Measurements from ENCODE around the gene STK38L. TPM values are rescaled to one million over a fixed set of nuclear protein-coding genes. Genes with fewer than 3 reads are reported as not detected.

STK38L gene
- polyA plus RNA-seq = 33.7 TPM
- long read RNA-seq, donor 1, full-length matches to known transcripts = 1 of 1 reads
- long read RNA-seq, donor 1, partial matches to known transcripts = 0 of 1 reads
- long read RNA-seq, donor 1, other reads (novel, unspliced or antisense) = 0 of 1 reads
- long read RNA-seq, donor 2, full-length matches to known transcripts = 4 of 18 reads
- long read RNA-seq, donor 2, partial matches to known transcripts = 14 of 18 reads
- long read RNA-seq, donor 2, other reads (novel, unspliced or antisense) = 0 of 18 reads
- long read RNA-seq, donor 3 = 0 reads
- long read RNA-seq, donor 4 = 0 reads
- long read RNA-seq, donor 5, full-length matches to known transcripts = 2 of 2 reads
- long read RNA-seq, donor 5, partial matches to known transcripts = 0 of 2 reads
- long read RNA-seq, donor 5, other reads (novel, unspliced or antisense) = 0 of 2 reads
- long read RNA-seq, donor 6, full-length matches to known transcripts = 2 of 2 reads
- long read RNA-seq, donor 6, partial matches to known transcripts = 0 of 2 reads
- long read RNA-seq, donor 6, other reads (novel, unspliced or antisense) = 0 of 2 reads
- long read RNA-seq, donor 7, partial matches to known transcripts = 0 of 2 reads
- long read RNA-seq, donor 7, other reads (novel, unspliced or antisense) = 0 of 2 reads
- long read RNA-seq, donor 8, partial matches to known transcripts = 0 of 2 reads
- long read RNA-seq, donor 8, other reads (novel, unspliced or antisense) = 0 of 2 reads
- long read RNA-seq, donor 9, full-length matches to known transcripts = 3 of 3 reads
- long read RNA-seq, donor 9, partial matches to known transcripts = 0 of 3 reads
- long read RNA-seq, donor 9, other reads (novel, unspliced or antisense) = 0 of 3 reads
- long read RNA-seq, donor 10, full-length matches to known transcripts = 3 of 11 reads
- long read RNA-seq, donor 10, partial matches to known transcripts = 8 of 11 reads
- long read RNA-seq, donor 10, other reads (novel, unspliced or antisense) = 0 of 11 reads
- long read RNA-seq, donor 11, full-length matches to known transcripts = 2 of 2 reads
- long read RNA-seq, donor 11, partial matches to known transcripts = 0 of 2 reads
- long read RNA-seq, donor 11, other reads (novel, unspliced or antisense) = 0 of 2 reads

- Histone ChIP-seq H3K27ac (ENCODE audit: low read length) (peak within 1 kb of the TSS; percentile 80), H3K27me3 (ENCODE audit: control insufficient read depth, insufficient read depth, low read length) (no peaks in the 10 kb centered on the region), H3K36me3 (ENCODE audit: control insufficient read depth, insufficient read depth, low read length) (no peaks in the 10 kb centered on the region), H3K9me3 (ENCODE audit: control insufficient read depth, low read depth, low read length) (peaks cover 5% of the 10 kb centered on the region), H3K4me1 (ENCODE audit: control insufficient read depth, insufficient read depth, low read length) (no peaks in the 10 kb centered on the region), H3K4me3 (ENCODE audit: low read length) (peak within 1 kb of the TSS; percentile 83)
- peak; percentile 98 for DNase-seq
- no CpG with 5 or more reads among the region's 69 CpGs for WGBS (ENCODE audit: insufficient coverage, low lambda C conversion rate)
These were observed at the start of gene STK38L for GRCh38 chr12:27243804-27244688. Gene STK38L (plus strand): TSS chr12:27244286. CDS start chr12:27297721, 53,435 bp downstream.

GRCh38 chr12:27194644-27195043 lies 49.4 kb upstream of the STK38L start:
- no peak for DNase-seq
- H3K27me3 ChIP-seq (ENCODE audit: control insufficient read depth, insufficient read depth, low read length) = no peaks in the 10 kb centered on the region
- no peaks in the 10 kb centered on the region for H3K9me3 ChIP-seq (ENCODE audit: control insufficient read depth, low read depth, low read length)
- no peaks in the 10 kb centered on the region for H3K36me3 ChIP-seq (ENCODE audit: control insufficient read depth, insufficient read depth, low read length)
- peaks cover 20% of the 10 kb centered on the region for H3K4me1 ChIP-seq (ENCODE audit: control insufficient read depth, insufficient read depth, low read length)
- no peak overlapping the region for H3K4me3 ChIP-seq (ENCODE audit: low read length)
- peak overlapping the region; percentile 67 for H3K27ac ChIP-seq (ENCODE audit: low read length)
- WGBS (ENCODE audit: insufficient coverage, low lambda C conversion rate) = 63% methylated on average over 2 of the region's 2 CpGs

GRCh38 chr12:27198036-27198435 lies 46.0 kb upstream of the STK38L start:
- no CpG with 5 or more reads among the region's 3 CpGs for WGBS (ENCODE audit: insufficient coverage, low lambda C conversion rate)

DNA sequence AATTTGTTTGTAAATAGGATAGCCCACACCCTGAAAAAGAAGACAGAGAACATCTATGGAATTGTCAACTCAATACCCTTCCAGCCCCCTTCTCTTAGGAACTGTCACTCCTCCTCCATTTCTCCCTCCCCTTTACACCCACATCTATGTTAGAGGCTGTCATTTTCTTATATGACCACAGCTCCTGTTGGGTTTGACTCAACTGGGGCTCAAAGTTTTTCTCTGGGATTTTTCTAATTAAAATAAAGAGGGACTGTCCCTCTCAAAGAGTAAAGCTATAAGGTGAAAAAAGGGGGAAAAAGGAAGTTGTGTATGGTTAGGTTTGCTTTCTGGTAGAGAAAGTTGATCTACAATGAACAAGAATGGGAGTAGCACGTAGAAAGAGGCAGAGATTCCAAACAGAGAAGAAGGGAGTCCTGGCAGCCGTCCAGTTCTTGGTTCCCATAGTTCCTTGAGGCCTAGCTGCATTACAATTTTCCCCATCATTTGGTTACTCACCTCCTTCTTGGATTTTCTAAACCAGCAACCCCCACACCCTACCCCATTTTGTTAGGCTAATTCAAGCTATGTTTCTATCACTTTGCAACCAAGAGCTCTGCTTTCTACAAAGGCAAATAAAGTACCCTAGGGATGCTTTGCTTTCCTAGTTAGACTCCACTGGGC lies 44.3 kb upstream of the STK38L start:
- Histone ChIP-seq H3K4me3 (ENCODE audit: low read length) (no peak overlapping the region), H3K27ac (ENCODE audit: low read length) (no peak overlapping the region), H3K36me3 (ENCODE audit: control insufficient read depth, insufficient read depth, low read length) (no peaks in the 10 kb centered on the region), H3K9me3 (ENCODE audit: control insufficient read depth, low read depth, low read length) (no peaks in the 10 kb centered on the region), H3K27me3 (ENCODE audit: control insufficient read depth, insufficient read depth, low read length) (no peaks in the 10 kb centered on the region), H3K4me1 (ENCODE audit: control insufficient read depth, insufficient read depth, low read length) (no peaks in the 10 kb centered on the region)
- WGBS (ENCODE audit: insufficient coverage, low lambda C conversion rate) = no CpG with 5 or more reads among the region's 2 CpGs
- no peak for DNase-seq

More at GRCh38 chr12:27198036-27198435, 46.0 kb upstream of the STK38L start:
- no peak for DNase-seq
- Histone ChIP-seq H3K9me3 (ENCODE audit: control insufficient read depth, low read depth, low read length) (no peaks in the 10 kb centered on the region), H3K27me3 (ENCODE audit: control insufficient read depth, insufficient read depth, low read length) (no peaks in the 10 kb centered on the region), H3K4me3 (ENCODE audit: low read length) (no peak overlapping the region), H3K4me1 (ENCODE audit: control insufficient read depth, insufficient read depth, low read length) (peaks cover 8% of the 10 kb centered on the region), H3K36me3 (ENCODE audit: control insufficient read depth, insufficient read depth, low read length) (no peaks in the 10 kb centered on the region), H3K27ac (ENCODE audit: low read length) (no peak overlapping the region)

DNA sequence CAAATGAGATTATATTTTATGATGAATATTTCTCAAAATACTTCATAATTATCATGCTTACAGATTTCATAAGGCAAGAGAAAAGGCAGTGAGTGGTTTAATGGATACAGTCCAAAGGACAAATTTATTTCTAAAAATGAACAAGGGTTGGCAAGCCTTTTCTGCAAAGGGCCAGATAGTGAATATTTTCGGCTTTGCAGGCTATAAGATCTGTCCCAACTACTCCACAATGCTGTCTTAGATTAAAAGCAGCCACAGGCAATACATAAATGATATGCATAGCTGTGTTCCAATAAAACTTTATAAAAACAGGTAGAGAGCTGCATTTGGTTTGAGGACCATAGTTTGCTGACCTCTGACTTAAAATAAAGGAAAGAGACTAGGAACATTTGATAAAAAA lies 42.9 kb upstream of the STK38L start:
- H3K9me3 ChIP-seq (ENCODE audit: control insufficient read depth, low read depth, low read length) = no peaks in the 10 kb centered on the region
- H3K4me1 ChIP-seq (ENCODE audit: control insufficient read depth, insufficient read depth, low read length) = no peaks in the 10 kb centered on the region
- no peak overlapping the region for H3K4me3 ChIP-seq (ENCODE audit: low read length)
- no peaks in the 10 kb centered on the region for H3K27me3 ChIP-seq (ENCODE audit: control insufficient read depth, insufficient read depth, low read length)
- no peaks in the 10 kb centered on the region for H3K36me3 ChIP-seq (ENCODE audit: control insufficient read depth, insufficient read depth, low read length)
- H3K27ac ChIP-seq (ENCODE audit: low read length) = no peak overlapping the region
- WGBS (ENCODE audit: insufficient coverage, low lambda C conversion rate) = no CpG with 5 or more reads among the region's 1 CpG
- DNase-seq = no peak

- Histone ChIP-seq H3K4me3 (ENCODE audit: low read length) (no peak overlapping the region), H3K9me3 (ENCODE audit: control insufficient read depth, low read depth, low read length) (peaks cover 4% of the 10 kb centered on the region), H3K27ac (ENCODE audit: low read length) (no peak overlapping the region), H3K27me3 (ENCODE audit: control insufficient read depth, insufficient read depth, low read length) (no peaks in the 10 kb centered on the region), H3K36me3 (ENCODE audit: control insufficient read depth, insufficient read depth, low read length) (no peaks in the 10 kb centered on the region), H3K4me1 (ENCODE audit: control insufficient read depth, insufficient read depth, low read length) (no peaks in the 10 kb centered on the region)
- no CpG with 5 or more reads among the region's 1 CpG for WGBS (ENCODE audit: insufficient coverage, low lambda C conversion rate)
- no peak for DNase-seq
These were observed 37.1 kb upstream of the STK38L start for GRCh38 chr12:27206801-27207502.

DNA sequence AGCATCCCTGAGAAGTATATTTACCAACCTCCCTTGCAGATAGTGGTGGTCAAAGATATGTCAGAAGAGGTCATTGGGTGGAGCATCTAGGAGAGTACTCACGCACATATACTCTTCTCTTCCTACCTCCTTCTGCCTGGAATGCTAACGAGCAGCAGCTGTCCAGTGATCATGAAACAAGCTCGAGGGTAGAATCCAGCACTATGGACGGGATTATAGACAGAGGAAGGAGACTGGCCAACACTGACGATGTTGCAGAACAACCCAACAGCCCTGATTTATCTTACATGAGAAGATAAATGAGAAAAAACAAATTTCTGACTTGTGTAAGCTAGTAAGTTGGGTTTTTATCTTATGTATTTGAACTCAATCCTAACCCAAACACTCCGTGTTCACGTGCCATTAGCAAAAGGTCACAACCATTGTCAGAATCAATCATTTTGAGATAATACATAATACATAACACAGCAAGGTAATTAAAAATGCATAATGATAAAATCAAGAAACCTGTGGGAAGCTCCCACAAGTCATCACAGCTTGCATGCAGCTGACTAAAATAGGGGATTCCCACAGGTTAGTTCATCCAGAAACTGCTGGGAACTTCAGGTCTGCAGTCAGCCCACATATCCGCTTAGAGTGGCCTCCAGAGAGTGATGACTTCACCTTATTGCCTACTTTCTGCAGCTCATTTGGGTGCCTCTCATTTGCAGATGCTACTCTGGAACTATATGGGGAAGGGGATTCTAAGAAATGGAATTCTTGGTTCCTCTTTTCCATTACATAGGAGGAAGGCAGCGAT lies 36.3 kb upstream of the STK38L start:
- 40% methylated on average over 1 of the region's 9 CpGs for WGBS (ENCODE audit: insufficient coverage, low lambda C conversion rate)
- no peak overlapping the region for H3K27ac ChIP-seq (ENCODE audit: low read length)
- peaks cover 4% of the 10 kb centered on the region for H3K9me3 ChIP-seq (ENCODE audit: control insufficient read depth, low read depth, low read length)
- H3K27me3 ChIP-seq (ENCODE audit: control insufficient read depth, insufficient read depth, low read length) = no peaks in the 10 kb centered on the region
- DNase-seq = no peak
- no peak overlapping the region for H3K4me3 ChIP-seq (ENCODE audit: low read length)
- no peaks in the 10 kb centered on the region for H3K36me3 ChIP-seq (ENCODE audit: control insufficient read depth, insufficient read depth, low read length)
- H3K4me1 ChIP-seq (ENCODE audit: control insufficient read depth, insufficient read depth, low read length) = no peaks in the 10 kb centered on the region

DNA sequence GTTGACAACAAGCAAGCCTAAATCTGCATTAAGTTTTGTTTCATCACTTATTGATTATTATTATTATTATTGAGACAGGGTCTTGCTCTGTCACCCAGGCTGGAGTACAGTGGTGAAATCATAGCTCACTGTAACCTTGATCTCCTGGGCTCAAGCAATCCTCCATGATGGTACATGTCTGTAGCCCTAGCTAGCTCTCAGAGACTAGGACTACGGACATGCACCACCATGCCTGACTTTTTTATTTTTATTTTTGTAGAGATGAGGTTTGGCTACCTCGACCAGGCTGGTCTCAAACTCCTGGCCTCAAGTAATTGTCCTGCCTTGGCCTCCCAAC lies 35.7 kb upstream of the STK38L start:
- Histone ChIP-seq H3K27ac (ENCODE audit: low read length) (no peak overlapping the region), H3K9me3 (ENCODE audit: control insufficient read depth, low read depth, low read length) (peaks cover 4% of the 10 kb centered on the region), H3K4me1 (ENCODE audit: control insufficient read depth, insufficient read depth, low read length) (peaks cover under 1% of the 10 kb centered on the region), H3K27me3 (ENCODE audit: control insufficient read depth, insufficient read depth, low read length) (no peaks in the 10 kb centered on the region), H3K36me3 (ENCODE audit: control insufficient read depth, insufficient read depth, low read length) (no peaks in the 10 kb centered on the region), H3K4me3 (ENCODE audit: low read length) (no peak overlapping the region)
- DNase-seq = no peak
- no CpG with 5 or more reads among the region's 2 CpGs for WGBS (ENCODE audit: insufficient coverage, low lambda C conversion rate)
